Activated T-cell treated with anti-CD3 and anti-CD28 coated beads, Interleukin-2, amount 50 U/mL, for 1 hour (primary cell): ENCODE data around the gene MYOCD.

Experiments used
- DNase-seq: peaks from one replicate; pipeline ENCODE4 v3.0.0-alpha.2; 2020

The MYOCD gene

GRCh38 chr17:12644623-12645022 lies 21.1 kb upstream of the MYOCD start:
- no peak for DNase-seq

- DNase-seq, result no peak
Observed at GRCh38 chr17:12646761-12647422, 18.8 kb upstream of the MYOCD start.

GRCh38 chr17:12648498-12648897 lies 17.2 kb upstream of the MYOCD start:
- no peak for DNase-seq

GRCh38 chr17:12655936-12656335 lies 9.8 kb upstream of the MYOCD start:
- DNase-seq, result no peak

- no peak for DNase-seq
Observed at GRCh38 chr17:12656354-12656753, 9.3 kb upstream of the MYOCD start.

GRCh38 chr17:12659500-12659899 lies 6.2 kb upstream of the MYOCD start:
- no peak for DNase-seq

- no peak for DNase-seq
Observed at GRCh38 chr17:12664252-12664651, 1.4 kb upstream of the MYOCD start.

- no peak for DNase-seq
Observed at GRCh38 chr17:12664894-12665262, 812 bp upstream of the MYOCD start.

- DNase-seq, result no peak
Observed at GRCh38 chr17:12666718-12667117, 1.0 kb downstream of the MYOCD start.

- no peak for DNase-seq
Observed at GRCh38 chr17:12667299-12667958, 1.7 kb downstream of the MYOCD start.

GRCh38 chr17:12671906-12672305 lies 6.2 kb downstream of the MYOCD start:
- no peak for DNase-seq

GRCh38 chr17:12672947-12673346 lies 7.3 kb downstream of the MYOCD start:
- no peak for DNase-seq

GRCh38 chr17:12673788-12674187 lies 8.1 kb downstream of the MYOCD start:
- DNase-seq, result no peak

- no peak for DNase-seq
Observed at GRCh38 chr17:12680407-12680897, 14.8 kb downstream of the MYOCD start.

GRCh38 chr17:12680993-12681392 lies 15.3 kb downstream of the MYOCD start:
- no peak for DNase-seq

GRCh38 chr17:12683299-12683698 lies 17.6 kb downstream of the MYOCD start:
- no peak for DNase-seq

GRCh38 chr17:12686486-12686885 lies 20.8 kb downstream of the MYOCD start:
- no peak for DNase-seq

- no peak for DNase-seq
Observed at GRCh38 chr17:12688382-12688781, 22.7 kb downstream of the MYOCD start.

- no peak for DNase-seq
Observed at GRCh38 chr17:12691173-12691572, 25.5 kb downstream of the MYOCD start.

GRCh38 chr17:12693640-12694039 lies 27.9 kb downstream of the MYOCD start:
- no peak for DNase-seq

GRCh38 chr17:12706070-12706469 lies 40.4 kb downstream of the MYOCD start:
- no peak for DNase-seq

GRCh38 chr17:12709063-12709462 lies 43.4 kb downstream of the MYOCD start:
- DNase-seq, result no peak

GRCh38 chr17:12712415-12712814 lies 46.7 kb downstream of the MYOCD start:
- no peak for DNase-seq

GRCh38 chr17:12712941-12713340 lies 47.3 kb downstream of the MYOCD start:
- DNase-seq, result no peak

GRCh38 chr17:12719948-12720347 lies 54.3 kb downstream of the MYOCD start:
- no peak for DNase-seq
